Colonic mucosa (tissue), 4 donors: Measurements from ENCODE around the gene BRF1. TPM values are rescaled to one million over a fixed set of nuclear protein-coding genes. Genes with fewer than 3 reads are reported as not detected.
A peak's percentile ranks its signal among the peaks of the same experiment; 100 is the strongest.

Source experiments
- DNase-seq: peaks from one replicate; pipeline ENCODE4 v3.0.0-alpha.2; 2020
- H3K27ac ChIP-seq: fragments of 200-600 bp; one replicate; pipeline ENCODE4 v1.8.0; 2021
- H3K27me3 ChIP-seq: fragments of 200-600 bp; one replicate; pipeline ENCODE4 v1.8.0; 2021
- H3K36me3 ChIP-seq: fragments of 200-600 bp; one replicate; pipeline ENCODE4 v1.8.0; 2021
- H3K4me1 ChIP-seq: fragments of 200-600 bp; one replicate; pipeline ENCODE4 v1.8.0; 2021; ENCODE audit warnings: mild to moderate bottlenecking
- H3K4me3 ChIP-seq: fragments of 200-600 bp; one replicate; pipeline ENCODE4 v1.8.0; 2021
- H3K9ac ChIP-seq, 2 donors: one replicate each; pipeline ENCODE4 v1.7.0; 2013; ENCODE audit warnings: control low read depth in 2 of 2, low read depth in 2 of 2, low read length in 2 of 2
- H3K9me3 ChIP-seq: fragments of 200-600 bp; one replicate; pipeline ENCODE4 v1.8.0; 2021
- CTCF ChIP-seq: fragments of 200-600 bp; IDR thresholded peaks from one replicate; pipeline ENCODE4 v1.8.0; 2022; ENCODE audit warnings: antibody characterized with exemption, mild to moderate bottlenecking
- intact Hi-C: fragments of 100-400 bp; cut with DNase I; formaldehyde crosslinking; loops from one replicate; pipeline ENCODE4 v1.14.1; 2022
- total RNA-seq, 2 donors: library from RNA; stranded (reverse); fragmentation: NEBNext Ultra II Directional in 1 of 2; extraction: Animal tissue kit (Norgen Biotek cat#: 25700) in 1 of 2; gene quantifications; one replicate each; pipeline ENCODE4 v1.2.1, GENCODE V29; 2021
- donor health status: healthy.
- donor health status: DM: no; HTN: no; CAD: no.
- donor health status: DM: no; HTN: no; CAD: no.

The BRF1 gene
- total RNA-seq, 2 donors from 2014 or later: 27.2 to 40.6 TPM

DNA sequence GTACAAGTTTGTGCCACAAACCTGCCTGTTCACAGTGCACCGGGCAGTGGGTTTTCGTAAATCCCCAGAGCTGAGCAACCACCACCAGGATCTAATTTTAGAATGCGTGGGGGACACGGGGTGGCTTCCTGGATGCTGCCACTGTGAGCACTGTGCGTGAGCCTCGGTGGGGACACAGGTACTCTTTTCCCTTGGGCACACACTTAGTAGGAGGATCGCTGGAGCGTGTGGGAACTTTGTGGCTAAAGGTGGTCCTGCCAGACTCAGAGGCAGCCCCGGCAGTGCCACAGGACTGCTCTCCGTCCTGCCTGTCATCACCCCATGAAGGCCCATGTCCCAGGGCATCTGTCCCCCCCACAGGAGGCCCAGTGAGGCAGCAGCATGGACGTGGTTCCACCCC is 31.4 kb downstream of the BRF1 start:
- Histone ChIP-seq H3K9ac (no peak overlapping the region), H3K27ac (no peak overlapping the region), H3K27me3 (no peaks in the 10 kb centered on the region), H3K4me1 (no peaks in the 10 kb centered on the region), H3K9me3 (no peaks in the 10 kb centered on the region), H3K36me3 (no peaks in the 10 kb centered on the region), H3K4me3 (no peak overlapping the region)
- intact Hi-C loops: loop anchor here (5.0 kb wide), 1 partner anchor 67 kb away; no protein-coding TSS in a partner anchor
- DNase-seq: no peak
- no peak for TF ChIP-seq CTCF

DNA sequence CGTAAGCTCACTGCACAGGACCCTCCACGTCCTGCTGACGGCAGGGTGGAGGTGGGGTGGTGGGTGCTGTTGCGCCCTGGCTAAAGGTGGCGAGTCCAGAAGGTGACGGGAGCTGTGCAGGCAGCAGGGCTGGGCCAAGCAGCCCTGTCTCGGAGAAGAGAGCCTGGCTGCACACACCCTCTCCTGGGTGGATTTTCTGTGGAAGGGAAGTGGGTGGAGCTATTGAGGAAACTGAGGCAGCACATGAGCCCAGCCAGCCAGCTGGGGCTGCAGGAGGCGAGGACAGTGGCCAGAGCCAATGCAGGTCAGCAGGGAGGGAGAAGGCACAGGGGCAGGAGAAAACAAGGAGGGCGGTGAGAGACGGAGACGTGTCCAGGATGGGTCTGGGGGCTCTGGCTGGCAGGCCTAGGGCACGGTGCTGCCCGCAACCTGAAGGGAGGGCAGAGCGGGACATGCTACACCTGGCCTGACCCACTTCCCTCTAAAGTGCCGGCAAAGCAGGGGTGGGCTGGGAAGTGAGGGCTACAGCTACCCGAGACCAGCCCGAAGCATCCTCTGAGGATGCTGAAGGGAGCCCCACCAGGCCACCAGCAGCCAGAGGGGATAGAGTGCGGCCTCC is 32.0 kb downstream of the BRF1 start:
- Histone ChIP-seq H3K9ac (no peak overlapping the region), H3K27me3 (no peaks in the 10 kb centered on the region), H3K27ac (no peak overlapping the region), H3K4me1 (no peaks in the 10 kb centered on the region), H3K9me3 (no peaks in the 10 kb centered on the region), H3K4me3 (no peak overlapping the region), H3K36me3 (no peaks in the 10 kb centered on the region)
- no peak for TF ChIP-seq CTCF
- DNase-seq: no peak
- intact Hi-C loops: loop anchor here (5.0 kb wide), 1 partner anchor 67 kb away; no protein-coding TSS in a partner anchor

GRCh38 chr14:105267820-105268548 is 32.8 kb downstream of the BRF1 start:
- Histone ChIP-seq H3K4me3 (no peak overlapping the region), H3K27ac (no peak overlapping the region), H3K9me3 (no peaks in the 10 kb centered on the region), H3K4me1 (no peaks in the 10 kb centered on the region), H3K27me3 (no peaks in the 10 kb centered on the region), H3K36me3 (no peaks in the 10 kb centered on the region), H3K9ac (no peak overlapping the region)
- intact Hi-C loops: loop anchor here (5.0 kb wide), 1 partner anchor 66 kb away; no protein-coding TSS in a partner anchor
- peak; percentile 26 for TF ChIP-seq CTCF
- no peak for DNase-seq

DNA sequence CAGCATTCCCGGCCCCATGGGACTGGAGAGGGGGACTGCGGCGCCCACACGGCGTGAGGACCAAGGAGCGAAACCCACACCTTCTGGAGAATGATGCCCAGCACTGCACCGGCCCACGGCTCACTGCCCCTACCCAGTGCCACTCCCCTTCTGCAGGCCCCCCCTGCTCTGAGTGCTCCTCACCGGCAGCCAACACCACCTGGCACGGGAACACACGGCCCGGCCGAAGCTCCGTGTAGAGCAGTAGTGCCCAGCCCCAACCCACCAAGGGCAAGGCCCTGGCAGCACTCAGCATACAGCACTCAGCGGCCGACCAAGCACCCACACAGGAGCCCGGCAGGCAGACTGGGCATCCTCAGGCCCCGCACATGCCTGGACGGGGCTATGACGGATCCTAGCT is 39.0 kb downstream of the BRF1 start:
- H3K36me3 ChIP-seq: no peaks in the 10 kb centered on the region
- no peak for DNase-seq
- H3K27ac ChIP-seq: no peak overlapping the region

GRCh38 chr14:105260959-105261358 is 39.8 kb downstream of the BRF1 start:
- intact Hi-C loops: no loop called here
- Histone ChIP-seq H3K4me1 (no peaks in the 10 kb centered on the region), H3K9ac (no peak overlapping the region), H3K36me3 (no peaks in the 10 kb centered on the region), H3K4me3 (no peak overlapping the region), H3K9me3 (no peaks in the 10 kb centered on the region), H3K27me3 (no peaks in the 10 kb centered on the region), H3K27ac (no peak overlapping the region)
- no peak for TF ChIP-seq CTCF
- DNase-seq: no peak

More for the DNA sequence above, 39.0 kb downstream of the BRF1 start:
- Histone ChIP-seq H3K27me3 (no peaks in the 10 kb centered on the region), H3K9ac (no peak overlapping the region), H3K9me3 (no peaks in the 10 kb centered on the region), H3K4me1 (no peaks in the 10 kb centered on the region), H3K4me3 (no peak overlapping the region)
- intact Hi-C loops: no loop called here
- TF ChIP-seq CTCF: no peak
